Measurements from ENCODE around the gene RFX6. TPM values are rescaled to one million over a fixed set of nuclear protein-coding genes. Genes with fewer than 3 reads are reported as not detected.

Gene RFX6
- polyA plus RNA-seq, 12 donors, result not detected

GRCh38 chr6:116888732-116889360 lies 11.8 kb downstream of the RFX6 start:
- no peak for DNase-seq

- DNase-seq, result no peak
These were observed 17.6 kb downstream of the RFX6 start for GRCh38 chr6:116894669-116895068.

- DNase-seq, result no peak
These were observed 18.9 kb downstream of the RFX6 start for GRCh38 chr6:116895935-116896334.

- DNase-seq, result no peak
These were observed 25.6 kb downstream of the RFX6 start for GRCh38 chr6:116902634-116903033.

- DNase-seq, result no peak
These were observed 46.0 kb downstream of the RFX6 start for GRCh38 chr6:116922853-116923548.

GRCh38 chr6:116924245-116924644 lies 47.2 kb downstream of the RFX6 start:
- no peak for DNase-seq

GRCh38 chr6:116925088-116925794 lies 48.2 kb downstream of the RFX6 start:
- no peak for DNase-seq

- DNase-seq, result no peak
These were observed 51.6 kb downstream of the RFX6 start for GRCh38 chr6:116928677-116929076.

- no peak for DNase-seq
These were observed 52.8 kb downstream of the RFX6 start for GRCh38 chr6:116929825-116930224.

- no peak for DNase-seq
These were observed 54.4 kb downstream of the RFX6 start for GRCh38 chr6:116931456-116931855.

GRCh38 chr6:116932496-116932895 lies 55.5 kb downstream of the RFX6 start:
- no peak for DNase-seq

- DNase-seq, result no peak
These were observed 56.4 kb downstream of the RFX6 start for GRCh38 chr6:116933485-116933884.

GRCh38 chr6:116938305-116938704 lies 61.3 kb downstream of the RFX6 start:
- DNase-seq, result no peak

GRCh38 chr6:116941727-116942126 lies 64.7 kb downstream of the RFX6 start:
- DNase-seq, result no peak

GRCh38 chr6:116945809-116946208 lies 68.8 kb downstream of the RFX6 start:
- DNase-seq, result no peak

- DNase-seq, result no peak
These were observed 71.7 kb downstream of the RFX6 start for GRCh38 chr6:116948533-116949304.

- DNase-seq, result no peak
These were observed 72.9 kb downstream of the RFX6 start for GRCh38 chr6:116949964-116950363.

GRCh38 chr6:116954335-116954734 lies 77.3 kb downstream of the RFX6 start:
- DNase-seq, result no peak

GRCh38 chr6:116954938-116955337 lies 77.9 kb downstream of the RFX6 start:
- no peak for DNase-seq

- no peak for DNase-seq
These were observed 78.7 kb downstream of the RFX6 start for GRCh38 chr6:116955773-116956172.

- DNase-seq, result no peak
These were observed 86.9 kb downstream of the RFX6 start for GRCh38 chr6:116963972-116964371.

Data from muscle of arm (tissue), 12 donors.